GM21423 (cell line): ENCODE measurements around the gene MSH3.

Source experiments
- ATAC-seq: cut with Tn5 transposase; IDR thresholded peaks from one replicate; pipeline ENCODE4 v1.9.1; 2021; ENCODE audit warnings: mild to moderate bottlenecking, moderate library complexity; ENCODE audit not compliant: unreplicated experiment

Gene MSH3

DNA sequence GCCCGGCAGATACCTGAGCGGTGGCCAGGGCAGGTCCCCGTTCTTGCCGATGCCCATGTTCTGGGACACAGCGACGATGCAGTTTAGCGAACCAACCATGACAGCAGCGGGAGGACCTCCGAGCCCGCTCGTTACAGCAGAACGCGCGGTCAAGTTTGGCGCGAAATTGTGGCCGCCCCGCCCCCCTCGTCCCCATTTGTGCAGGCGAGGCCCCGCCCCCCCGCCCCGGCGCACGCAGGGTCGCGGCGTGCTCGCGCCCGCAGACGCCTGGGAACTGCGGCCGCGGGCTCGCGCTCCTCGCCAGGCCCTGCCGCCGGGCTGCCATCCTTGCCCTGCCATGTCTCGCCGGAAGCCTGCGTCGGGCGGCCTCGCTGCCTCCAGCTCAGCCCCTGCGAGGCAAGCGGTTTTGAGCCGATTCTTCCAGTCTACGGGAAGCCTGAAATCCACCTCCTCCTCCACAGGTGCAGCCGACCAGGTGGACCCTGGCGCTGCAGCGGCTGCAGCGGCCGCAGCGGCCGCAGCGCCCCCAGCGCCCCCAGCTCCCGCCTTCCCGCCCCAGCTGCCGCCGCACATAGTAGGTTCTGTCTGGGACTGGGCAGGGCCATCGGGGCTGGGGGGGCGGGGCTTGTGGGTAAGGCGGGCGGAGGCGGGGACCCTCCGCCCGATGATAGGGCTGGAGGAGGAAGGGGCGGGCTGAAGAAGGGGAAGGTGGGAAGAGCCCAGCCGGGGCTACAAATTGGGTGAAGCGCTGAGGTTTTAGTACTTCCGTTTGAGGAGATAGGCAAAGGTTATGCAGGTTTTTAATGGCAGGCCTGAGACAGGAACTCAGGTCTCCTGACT lies at the start of gene MSH3, which contains the start of gene DHFR:
TSS of gene MSH3 (plus strand) at position 262 of the 840 bp plus-strand sequence. CDS start at position 338, 76 bp downstream.
TSS of gene DHFR (minus strand) at position 593 of the 840 bp plus-strand sequence. CDS start at position 99, 494 bp downstream.
- ATAC-seq = peak; percentile 44

DNA sequence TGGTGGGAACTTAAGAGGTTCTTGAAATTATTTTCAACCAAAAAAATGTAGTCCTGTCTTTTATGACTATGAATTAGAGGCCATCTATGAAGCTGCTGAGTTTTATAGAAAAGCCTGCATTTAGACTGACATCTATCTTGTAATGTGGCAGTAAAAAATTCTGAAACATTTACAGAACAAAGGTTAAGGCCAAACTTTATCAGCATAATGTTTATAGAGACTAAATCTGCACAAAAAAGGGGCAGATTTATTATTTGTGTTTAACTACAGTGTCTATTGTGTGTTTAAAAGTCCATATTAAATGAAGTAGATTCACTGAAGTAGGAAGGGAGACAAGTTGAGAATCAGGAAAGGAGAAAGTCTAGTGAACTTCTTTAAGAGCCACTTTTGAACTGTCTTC lies 47.1 kb upstream of the MSH3 start:
- no peak for ATAC-seq

DNA sequence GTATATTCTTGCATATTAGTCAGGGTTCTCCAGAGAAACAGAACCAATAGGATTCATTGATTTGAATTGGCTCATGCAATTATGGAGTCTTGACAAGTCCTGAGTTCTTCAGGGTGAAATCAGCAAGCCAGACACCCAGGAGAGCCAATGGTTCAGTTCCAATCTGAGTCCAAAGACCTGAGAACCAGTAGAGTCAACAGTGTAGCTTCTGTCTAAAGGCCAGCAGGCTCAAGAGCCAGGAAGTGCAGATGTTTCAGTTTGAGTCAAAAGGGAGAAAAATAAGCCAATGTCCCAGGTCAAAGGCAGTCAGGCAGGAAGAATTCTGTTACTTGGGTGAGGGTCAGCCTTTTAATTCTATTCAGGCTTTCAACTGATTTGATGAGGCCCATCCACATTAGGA lies 46.6 kb upstream of the MSH3 start:
- ATAC-seq = peak; percentile 85

DNA sequence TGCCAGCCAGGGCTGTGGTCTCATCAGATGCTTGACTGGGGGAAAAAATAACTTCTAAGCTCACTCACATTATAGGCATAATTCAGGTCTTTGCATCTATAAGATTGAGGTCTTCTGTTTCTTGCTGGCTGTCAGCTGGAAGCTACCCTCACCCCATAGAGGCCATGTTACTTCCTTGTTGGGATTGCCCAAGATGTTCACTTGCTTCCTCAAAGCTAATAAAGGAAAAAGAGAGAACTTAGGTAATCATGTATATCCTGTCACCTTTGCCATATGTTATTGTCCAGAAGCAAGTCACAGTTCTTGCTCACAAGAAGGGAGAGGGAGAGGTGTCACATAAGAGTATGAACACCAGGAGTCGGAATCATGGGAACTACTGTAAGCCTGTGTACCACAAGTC lies 45.7 kb upstream of the MSH3 start:
- no peak for ATAC-seq

DNA sequence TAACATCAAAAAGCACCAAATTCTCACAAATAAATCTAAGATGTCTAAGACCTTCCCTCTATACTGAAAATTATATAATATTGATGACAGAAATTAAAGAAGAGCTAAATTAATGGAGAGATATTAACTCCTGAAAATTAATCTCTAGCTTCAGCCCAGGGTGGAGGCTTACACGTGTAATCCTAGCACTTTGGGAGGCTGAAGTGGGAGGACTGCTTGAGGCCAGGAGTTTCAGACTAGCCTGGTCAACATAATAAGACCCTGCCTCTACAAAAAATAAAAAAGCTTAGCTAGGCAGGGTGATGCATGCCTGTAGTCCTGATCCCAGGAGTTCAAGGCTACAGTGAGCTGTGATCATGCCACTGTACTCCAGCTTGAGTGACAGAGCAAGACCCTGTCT lies 44.8 kb upstream of the MSH3 start:
- no peak for ATAC-seq

DNA sequence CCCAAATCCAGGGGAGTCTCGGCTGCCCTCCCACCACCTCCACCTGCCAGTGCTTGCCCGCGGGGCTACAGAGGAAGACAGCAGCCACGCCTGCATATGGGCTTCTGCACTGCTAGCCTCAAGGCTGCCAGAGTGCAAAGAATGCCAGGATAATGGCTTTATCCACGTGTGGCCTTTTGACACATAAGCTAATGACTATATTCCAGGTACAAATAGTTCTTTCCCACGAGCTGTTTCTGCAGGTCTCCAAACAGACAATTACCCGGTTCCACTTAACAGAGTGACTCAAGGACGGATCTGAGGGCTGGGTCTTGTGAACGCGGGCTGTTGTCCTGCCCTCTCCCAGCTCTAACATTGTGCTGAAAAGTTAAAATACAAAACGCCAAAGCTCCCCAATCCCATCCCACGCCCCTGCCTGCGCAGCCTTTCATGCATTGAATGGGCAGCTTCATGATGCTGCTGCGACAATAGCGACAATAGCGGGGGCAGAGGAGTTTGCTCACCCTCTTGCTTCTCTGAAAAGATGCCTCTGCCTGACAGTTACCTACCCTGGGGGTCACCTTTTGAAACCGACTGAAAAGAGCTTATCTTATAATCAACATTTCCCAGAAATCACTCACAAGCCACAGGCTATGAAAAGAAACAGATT lies 39.1 kb upstream of the MSH3 start:
- ATAC-seq = no peak

DNA sequence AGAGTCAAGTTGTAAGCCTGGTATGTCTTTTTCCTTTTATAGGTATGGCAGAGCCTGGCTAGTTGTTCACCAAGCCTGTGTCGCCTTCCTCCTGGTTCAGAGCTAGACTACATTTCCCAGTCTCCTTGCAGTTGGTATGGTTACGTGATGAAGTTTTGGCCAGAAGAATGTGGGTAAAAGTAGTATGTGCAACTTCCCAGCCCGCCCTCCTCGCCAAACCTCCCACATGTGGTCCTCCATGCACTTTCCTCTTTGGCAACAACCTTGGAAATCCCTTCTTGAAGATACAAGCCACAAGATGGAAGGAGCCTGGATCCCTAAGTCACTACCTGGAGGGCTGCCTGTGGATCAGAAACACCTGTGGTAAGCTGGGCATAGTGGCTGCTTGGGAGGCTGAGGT lies 36.0 kb upstream of the MSH3 start:
- ATAC-seq = no peak

DNA sequence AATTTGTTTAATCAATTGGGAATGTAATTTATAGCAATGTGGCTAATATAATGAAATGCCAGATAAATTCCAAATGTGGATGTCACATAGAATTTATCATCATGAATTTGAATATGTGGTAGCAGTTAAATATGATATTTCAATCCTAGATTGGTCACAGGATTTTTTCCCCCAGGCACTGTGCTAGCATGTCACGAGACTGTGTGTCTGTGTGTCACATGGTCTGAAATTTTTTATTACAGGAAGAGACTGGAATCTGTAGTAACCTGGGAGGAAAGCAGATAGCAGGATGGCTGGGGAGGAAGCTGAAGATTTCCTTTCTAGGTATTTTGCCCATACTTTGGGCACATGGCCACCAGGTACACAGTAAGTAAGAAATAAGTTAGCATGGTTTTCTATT lies 35.4 kb upstream of the MSH3 start:
- no peak for ATAC-seq

DNA sequence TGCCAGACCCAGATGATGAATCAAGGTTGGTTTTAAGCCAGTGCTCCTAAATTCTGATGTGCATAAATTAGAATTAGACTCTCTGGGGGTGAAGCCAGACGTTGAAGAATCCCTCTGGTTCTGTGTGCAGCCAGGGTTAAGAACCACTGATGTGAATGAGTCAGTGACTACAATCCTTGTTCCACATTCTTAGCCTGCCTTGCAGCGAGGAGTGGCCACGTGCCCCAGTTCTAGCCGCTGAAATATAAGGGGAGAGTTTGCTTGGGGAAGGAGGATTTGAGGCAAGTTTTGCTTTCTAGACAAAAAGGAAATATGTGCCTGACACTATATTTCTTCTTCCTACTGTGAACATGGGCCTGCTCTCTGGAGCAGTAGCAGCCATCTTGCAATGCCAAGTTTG lies 34.2 kb upstream of the MSH3 start:
- no peak for ATAC-seq

DNA sequence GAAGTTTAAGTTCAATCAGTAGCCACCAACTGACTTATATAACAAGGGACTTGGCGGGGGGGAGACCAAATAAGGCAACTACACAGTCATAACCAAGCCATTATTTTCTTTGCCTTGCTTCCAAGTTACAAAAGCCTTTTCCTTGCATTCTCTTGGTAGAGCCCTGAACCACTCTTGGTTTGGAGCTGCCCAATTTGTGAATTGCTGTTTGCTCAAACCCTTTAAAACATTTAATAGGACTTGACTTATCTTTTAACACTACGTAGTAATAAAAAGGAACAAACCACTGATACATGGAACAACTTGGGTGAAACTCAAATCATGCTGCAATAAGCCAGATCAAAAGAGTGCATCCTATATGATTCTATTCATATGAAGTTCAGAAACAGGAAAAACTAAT lies 31.7 kb upstream of the MSH3 start:
- no peak for ATAC-seq

DNA sequence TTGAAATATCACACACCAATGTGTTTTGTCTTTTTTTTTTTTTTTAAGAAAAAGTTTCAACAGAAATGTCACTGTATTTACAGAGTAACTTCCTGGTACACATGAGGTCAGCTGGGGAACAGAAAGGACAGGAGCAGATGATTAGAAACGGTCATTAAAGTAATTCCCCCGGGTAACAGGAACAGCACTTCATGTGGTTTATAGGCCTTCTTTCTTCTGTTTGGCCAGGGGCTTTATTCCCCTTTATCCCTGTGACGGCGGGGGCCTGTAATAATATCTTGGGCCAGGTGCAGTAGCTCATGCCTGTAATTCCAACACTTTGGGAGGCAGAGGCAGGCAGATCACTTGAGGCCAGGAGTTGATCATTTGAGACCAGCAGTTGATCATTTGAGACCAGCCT lies 30.5 kb upstream of the MSH3 start:
- ATAC-seq = no peak

DNA sequence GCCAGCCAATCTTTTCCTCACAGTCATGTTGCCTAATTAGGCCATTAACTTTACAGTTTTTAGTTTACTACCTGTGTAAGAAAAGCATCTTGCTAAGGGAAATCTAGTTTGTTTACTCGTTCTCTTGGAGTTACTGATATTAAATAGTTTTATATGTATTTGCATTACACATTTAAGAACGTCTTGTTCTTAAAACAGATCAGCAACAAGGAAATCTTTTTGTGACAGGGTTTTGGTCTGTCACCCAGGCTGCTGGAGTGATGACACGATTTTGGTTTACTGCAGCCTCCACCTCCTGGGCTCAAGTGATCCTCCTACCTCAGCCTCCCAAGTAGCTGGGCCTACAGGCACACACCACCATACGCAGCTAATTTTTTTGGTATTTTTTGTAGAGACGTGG lies 29.2 kb upstream of the MSH3 start:
- no peak for ATAC-seq

DNA sequence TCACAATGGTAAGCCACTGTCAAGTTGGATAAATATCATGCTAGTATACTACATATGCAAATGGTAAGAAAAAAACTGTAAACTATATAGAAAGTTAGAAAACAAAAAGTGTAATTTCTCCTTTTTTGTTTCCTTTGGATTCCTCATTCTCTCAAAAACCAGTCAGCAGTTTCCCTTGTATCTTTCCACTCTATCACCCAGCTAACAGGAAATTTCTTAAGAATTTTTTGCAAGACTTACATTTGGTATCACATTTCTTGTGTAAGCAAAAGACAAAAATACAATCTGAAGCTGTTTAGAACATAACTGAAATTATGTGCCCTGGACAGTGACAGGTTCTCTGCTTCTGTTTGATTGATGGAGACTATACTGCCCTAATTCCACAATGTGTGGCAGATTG lies 25.2 kb upstream of the MSH3 start:
- ATAC-seq = no peak

DNA sequence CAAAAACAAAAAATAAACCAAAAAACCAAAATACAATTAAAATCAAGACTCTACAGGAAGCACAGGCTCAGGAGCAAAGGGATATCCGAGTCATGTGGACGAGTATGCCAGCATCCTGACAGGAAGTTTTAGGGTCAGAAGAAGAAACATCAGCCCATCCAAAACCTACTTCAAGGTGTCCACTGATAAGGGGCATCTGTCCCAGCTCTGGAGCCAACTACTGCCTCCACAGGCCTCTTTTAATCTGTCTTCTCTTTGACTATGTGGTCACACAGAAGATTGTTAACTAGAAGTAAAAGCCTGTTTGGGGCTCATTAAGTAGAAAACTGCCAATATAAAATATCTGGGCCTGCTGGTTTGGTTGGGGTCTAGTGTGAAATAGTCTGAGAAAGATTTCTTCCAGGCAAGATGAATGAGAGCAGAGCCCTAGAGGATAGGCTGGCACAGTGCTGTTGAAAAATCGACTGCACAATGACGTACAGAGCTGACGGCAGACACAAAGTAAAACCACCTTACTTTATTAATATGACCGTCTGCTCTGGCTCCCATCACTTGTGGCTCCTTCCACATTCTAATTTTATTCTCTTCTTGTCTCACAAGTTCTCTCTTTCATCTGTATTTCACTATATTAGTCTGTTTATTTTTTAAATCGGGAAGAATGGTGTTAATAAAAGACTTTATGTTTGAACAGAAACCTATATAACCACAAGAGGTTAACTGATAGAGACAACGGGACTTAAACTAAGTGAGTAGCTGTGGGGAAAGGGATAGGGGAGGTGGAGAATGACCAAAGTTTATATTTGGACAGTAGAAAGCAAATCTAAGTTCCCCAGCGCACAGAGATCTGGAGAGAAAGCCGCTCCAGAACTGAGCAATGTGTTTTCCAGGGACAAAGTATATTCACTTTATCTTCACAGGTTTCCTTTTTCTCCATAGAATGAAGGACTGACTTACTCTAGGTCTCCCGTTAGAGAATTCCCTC lies 22.9 kb upstream of the MSH3 start:
- ATAC-seq = no peak

DNA sequence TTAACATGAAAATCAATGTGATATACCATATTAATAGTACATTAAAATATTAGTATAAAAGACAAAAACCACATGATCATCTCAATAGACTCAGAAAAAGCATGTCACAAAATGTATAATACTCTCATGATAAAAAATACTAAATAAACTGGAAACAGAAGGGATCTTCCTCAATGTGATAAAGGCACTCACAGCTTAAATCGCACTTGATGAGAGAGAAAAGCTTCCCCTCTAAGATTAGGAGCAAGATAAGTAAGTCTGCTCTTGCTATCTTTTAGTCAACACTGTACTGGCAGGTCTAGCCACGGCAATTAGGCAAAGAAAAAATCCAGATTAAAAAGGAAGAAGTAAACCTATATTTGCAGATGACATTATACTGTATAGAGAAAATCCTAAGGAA lies 21.8 kb upstream of the MSH3 start:
- no peak for ATAC-seq

DNA sequence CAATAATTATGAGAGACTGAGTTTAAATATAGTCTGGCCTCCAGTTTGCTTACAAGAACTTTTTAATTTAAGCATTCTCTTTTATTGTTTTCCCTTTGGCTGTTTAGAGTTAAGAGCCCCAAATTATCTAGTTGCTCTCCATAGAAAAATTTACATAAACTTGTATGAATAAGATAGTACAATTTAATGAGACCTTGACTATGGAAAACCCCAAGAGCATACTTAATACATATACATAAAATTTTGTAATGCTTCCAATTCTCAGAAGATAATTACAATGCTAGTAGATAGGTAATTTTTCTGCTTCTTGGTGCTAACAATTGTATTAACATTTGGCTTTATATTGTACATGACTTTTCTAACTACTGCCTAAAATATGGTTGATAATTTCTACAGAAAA lies 20.3 kb upstream of the MSH3 start:
- ATAC-seq = no peak

DNA sequence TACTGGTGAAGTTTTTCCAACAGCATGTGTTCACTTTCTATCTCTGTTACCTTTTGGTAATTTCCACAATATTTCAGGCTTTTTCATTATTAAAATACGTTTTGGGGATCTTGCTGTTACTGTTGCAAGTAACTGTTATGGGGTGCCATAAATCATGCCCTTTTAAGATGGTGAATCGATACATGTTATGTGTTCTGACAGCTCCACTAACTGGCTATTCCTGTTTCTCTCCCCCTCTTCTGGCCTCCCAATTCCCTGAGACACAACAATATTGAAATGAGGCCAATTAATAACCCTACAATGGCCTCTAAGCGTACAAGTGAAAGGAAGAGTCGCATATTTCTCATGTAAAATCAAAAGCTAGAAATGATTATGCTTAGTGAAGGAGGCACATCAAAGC lies 13.1 kb upstream of the MSH3 start:
- ATAC-seq = no peak

DNA sequence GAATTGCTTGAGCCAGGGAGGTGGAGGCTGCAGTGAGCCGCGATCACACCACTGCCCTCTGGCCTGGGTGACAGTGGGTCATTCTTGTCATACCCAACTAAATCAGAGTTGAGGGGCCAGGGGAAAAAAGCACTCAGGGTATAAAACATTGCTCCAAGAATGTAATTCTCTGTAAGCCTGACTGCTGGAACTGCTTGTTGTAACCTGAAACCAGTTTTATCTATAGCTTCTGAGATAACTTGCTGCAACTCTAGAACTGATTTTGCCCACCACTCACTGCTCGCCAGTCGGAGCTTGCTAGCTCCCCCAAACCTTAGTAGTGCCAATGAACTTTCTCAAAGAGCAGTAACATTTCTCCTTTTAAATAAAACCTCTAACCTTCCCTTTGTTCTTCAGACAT lies 9.6 kb upstream of the MSH3 start:
- no peak for ATAC-seq

DNA sequence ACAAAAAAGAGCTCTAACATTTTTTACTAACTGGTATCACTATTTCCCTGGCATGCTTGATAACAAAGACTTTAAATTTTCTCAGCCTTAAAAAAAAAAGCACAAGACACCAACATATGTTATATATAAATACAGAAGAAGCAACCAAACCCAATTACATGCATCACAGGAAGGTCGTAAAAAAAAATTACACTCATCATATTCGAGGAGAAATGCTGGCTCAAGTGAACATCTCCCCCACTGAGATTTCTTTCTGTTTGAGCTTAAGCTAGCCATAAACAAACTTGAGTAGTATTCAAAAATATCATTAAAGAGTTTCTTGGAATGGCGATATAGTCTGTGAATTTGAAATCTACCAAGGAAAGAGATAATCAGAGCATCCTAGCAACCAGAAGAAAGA lies 7.5 kb upstream of the MSH3 start:
- no peak for ATAC-seq

DNA sequence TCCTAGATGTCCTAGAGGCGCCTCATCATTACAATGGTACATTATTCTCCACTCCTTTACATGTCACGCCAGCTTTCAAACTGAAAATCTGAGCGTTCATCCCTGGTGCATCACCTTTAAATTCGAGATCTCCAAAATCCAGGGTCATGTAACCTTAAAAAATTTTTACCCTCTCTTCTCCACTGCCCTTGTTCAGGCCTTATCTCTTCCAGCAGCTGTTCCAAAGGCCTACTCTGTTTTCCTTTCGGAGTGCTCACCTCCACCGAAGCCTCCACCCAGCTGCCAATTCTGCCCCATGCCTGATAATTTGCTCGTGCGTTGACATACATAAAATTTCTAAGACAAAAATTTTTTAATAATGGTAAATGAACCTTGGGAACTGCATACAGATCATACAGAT lies 950 bp upstream of the MSH3 start:
- no peak for ATAC-seq

DNA sequence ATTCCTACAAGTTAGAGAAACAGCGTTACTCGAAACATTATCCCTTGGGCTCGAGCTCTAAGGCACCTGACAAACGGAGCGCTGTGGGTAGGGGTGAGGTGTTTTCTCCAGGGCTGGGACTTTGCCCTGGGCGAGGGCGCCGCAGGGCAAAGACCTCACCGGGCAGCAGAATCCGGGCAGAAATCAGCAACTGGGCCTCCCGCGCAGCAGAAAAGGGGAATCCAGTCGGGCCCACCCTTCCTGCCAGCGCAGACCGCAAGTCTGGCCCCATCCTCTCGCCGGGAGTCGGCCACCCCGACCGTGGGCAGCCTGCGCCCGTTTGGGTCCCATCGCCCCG lies 430 bp upstream of the MSH3 start:
- no peak for ATAC-seq
